Endothelial cell (in vitro differentiated cells): ENCODE data around the gene ATG101. TPM values are rescaled to one million over a fixed set of nuclear protein-coding genes. Genes with fewer than 3 reads are reported as not detected.
"Not testable (repeated sequence)": the region's sequence is repeated elsewhere in the genome, so short reads cannot be mapped to it uniquely, and the experiment has no call there.

Source experiments
- DNase-seq: peaks from one replicate; pipeline ENCODE4 v3.0.0; 2021; ENCODE audit warnings: low spot score
- H3K27ac Mint-ChIP-seq: one replicate; pipeline ENCODE4 v1.8.0; 2021; ENCODE audit warnings: mixed read lengths, inconsistent platforms; ENCODE audit not compliant: unreplicated experiment
- H3K27me3 Mint-ChIP-seq: one replicate; pipeline ENCODE4 v1.8.0; 2021; ENCODE audit warnings: mild to moderate bottlenecking, moderate library complexity, mixed read lengths, inconsistent platforms; ENCODE audit not compliant: unreplicated experiment
- H3K36me3 Mint-ChIP-seq: one replicate; pipeline ENCODE4 v1.8.0; 2021; ENCODE audit warnings: mild to moderate bottlenecking, low read depth, mixed read lengths, inconsistent platforms; ENCODE audit not compliant: unreplicated experiment
- H3K4me1 Mint-ChIP-seq: one replicate; pipeline ENCODE4 v1.8.0; 2021; ENCODE audit warnings: mild to moderate bottlenecking, mixed read lengths, inconsistent platforms; ENCODE audit not compliant: unreplicated experiment
- H3K4me3 Mint-ChIP-seq: one replicate; pipeline ENCODE4 v1.8.0; 2021; ENCODE audit warnings: mild to moderate bottlenecking, mixed read lengths, inconsistent platforms; ENCODE audit not compliant: unreplicated experiment
- H3K9me3 Mint-ChIP-seq: one replicate; pipeline ENCODE4 v1.8.0; 2021; ENCODE audit warnings: mixed read lengths, inconsistent platforms; ENCODE audit not compliant: unreplicated experiment
- total RNA-seq: library from RNA; stranded (reverse); fragmentation: NEBNext Ultra II Directional; extraction: Animal tissue kit (Norgen Biotek cat#: 25700); gene quantifications from one replicate; pipeline ENCODE4 v1.2.1, GENCODE V29; 2021; ENCODE audit not compliant: unreplicated experiment
- TF ChIP-seq, protein P1 (sequence below): fragments of 200-600 bp; sonication (generic); IDR thresholded peaks from one replicate; pipeline ENCODE4 v1.5.0; 2021; ENCODE audit warnings: antibody characterized with exemption; ENCODE audit not compliant: unreplicated experiment

The ATG101 gene
- total RNA-seq, 1 donor from 2014 or later = 30.6 TPM

DNA sequence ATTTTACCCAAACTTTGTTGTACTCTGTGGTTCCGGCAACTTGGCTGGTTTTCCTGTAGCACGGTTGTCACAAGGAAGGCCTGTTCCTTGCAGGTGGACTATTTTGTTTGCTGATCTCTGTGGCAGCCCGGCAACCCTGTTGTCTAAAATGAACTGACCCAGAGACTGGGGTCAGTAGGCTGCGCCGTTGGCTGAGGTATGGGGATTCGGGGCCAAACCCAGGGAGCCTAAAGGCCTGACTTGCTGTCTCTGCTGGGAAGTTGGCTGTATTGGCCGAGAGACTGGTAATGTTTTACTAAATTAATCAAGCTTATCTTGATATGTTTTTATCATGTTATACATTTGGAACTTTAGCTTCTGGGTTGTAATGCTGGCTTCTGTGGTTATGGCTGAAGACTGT is 23.6 kb downstream of the ATG101 start:
- Mint-ChIP-seq H3K4me3 (no peak overlapping the region), H3K9me3 (no peaks in the 10 kb centered on the region), H3K4me1 (no peaks in the 10 kb centered on the region), H3K27ac (no peak overlapping the region), H3K27me3 (peaks cover 5% of the 10 kb centered on the region), H3K36me3 (no peaks in the 10 kb centered on the region)
- DNase-seq = no peak
- TF ChIP-seq, protein P1, sequence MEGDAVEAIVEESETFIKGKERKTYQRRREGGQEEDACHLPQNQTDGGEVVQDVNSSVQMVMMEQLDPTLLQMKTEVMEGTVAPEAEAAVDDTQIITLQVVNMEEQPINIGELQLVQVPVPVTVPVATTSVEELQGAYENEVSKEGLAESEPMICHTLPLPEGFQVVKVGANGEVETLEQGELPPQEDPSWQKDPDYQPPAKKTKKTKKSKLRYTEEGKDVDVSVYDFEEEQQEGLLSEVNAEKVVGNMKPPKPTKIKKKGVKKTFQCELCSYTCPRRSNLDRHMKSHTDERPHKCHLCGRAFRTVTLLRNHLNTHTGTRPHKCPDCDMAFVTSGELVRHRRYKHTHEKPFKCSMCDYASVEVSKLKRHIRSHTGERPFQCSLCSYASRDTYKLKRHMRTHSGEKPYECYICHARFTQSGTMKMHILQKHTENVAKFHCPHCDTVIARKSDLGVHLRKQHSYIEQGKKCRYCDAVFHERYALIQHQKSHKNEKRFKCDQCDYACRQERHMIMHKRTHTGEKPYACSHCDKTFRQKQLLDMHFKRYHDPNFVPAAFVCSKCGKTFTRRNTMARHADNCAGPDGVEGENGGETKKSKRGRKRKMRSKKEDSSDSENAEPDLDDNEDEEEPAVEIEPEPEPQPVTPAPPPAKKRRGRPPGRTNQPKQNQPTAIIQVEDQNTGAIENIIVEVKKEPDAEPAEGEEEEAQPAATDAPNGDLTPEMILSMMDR = no peak

DNA sequence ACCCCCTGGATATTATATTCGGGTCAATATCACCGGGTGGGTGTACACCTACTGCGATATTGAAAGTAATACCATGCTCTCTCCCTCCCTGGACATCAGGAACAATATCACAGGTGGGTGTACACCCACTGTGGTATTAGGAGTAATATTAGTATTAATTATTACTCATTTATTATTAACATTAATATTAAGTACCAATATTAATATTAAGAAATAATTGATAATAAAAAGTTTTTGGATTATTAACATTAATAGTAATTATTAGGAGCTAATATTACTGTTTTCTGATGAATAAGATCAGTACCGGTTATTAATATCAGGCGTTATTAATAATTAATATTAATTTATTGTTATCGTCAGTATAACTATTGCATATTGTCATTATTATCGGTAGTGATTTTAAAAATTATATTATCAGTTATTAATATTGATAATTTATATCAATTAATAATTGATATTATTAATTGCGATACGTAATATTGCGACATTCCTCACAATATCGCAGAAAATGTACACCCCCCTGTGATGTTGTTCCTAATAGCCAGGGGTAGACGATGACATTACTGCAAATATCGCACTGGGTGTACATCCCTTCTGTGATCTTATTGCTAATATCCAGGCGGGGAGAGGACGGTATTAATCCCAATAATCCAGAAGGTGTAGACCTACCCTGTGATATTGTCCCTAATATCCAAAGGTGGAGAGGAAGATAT is 26.7 kb downstream of the ATG101 start:
- no peak for DNase-seq
- H3K27ac Mint-ChIP-seq = no peak overlapping the region
- H3K27me3 Mint-ChIP-seq = no peaks in the 10 kb centered on the region
- H3K9me3 Mint-ChIP-seq = no peaks in the 10 kb centered on the region
- no peaks in the 10 kb centered on the region for H3K4me1 Mint-ChIP-seq
- no peaks in the 10 kb centered on the region for H3K36me3 Mint-ChIP-seq
- H3K4me3 Mint-ChIP-seq = no peak overlapping the region
- TF ChIP-seq, protein P1 = no peak

DNA sequence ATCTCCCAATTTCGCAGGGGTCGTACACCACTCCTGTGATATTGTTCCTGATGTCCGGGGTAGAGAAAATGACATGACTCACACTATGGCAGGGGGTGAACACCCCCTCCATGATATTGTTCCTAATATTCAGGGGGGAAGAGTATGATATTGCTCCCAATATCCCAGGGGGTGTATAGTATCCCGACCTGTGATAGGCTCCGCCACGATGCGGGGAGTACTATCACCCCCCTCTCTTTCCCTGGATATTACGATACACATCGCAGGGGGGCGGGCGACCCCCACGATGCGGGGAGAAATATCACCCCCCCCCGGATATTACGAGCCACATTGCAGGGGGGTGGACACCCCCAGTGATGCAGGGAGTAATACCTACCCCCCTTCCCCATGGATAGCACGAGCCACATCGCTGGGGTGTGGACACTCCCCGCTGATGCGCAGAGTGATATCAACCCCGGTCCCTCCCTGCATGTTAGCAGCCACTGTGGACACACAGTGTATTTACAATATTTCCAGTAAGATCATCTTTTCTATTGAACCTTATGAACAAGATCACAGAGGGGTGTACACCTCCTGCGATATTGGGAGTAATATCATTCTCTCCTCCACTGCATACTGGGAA is 27.4 kb downstream of the ATG101 start:
- H3K9me3 Mint-ChIP-seq = no peaks in the 10 kb centered on the region

DNA sequence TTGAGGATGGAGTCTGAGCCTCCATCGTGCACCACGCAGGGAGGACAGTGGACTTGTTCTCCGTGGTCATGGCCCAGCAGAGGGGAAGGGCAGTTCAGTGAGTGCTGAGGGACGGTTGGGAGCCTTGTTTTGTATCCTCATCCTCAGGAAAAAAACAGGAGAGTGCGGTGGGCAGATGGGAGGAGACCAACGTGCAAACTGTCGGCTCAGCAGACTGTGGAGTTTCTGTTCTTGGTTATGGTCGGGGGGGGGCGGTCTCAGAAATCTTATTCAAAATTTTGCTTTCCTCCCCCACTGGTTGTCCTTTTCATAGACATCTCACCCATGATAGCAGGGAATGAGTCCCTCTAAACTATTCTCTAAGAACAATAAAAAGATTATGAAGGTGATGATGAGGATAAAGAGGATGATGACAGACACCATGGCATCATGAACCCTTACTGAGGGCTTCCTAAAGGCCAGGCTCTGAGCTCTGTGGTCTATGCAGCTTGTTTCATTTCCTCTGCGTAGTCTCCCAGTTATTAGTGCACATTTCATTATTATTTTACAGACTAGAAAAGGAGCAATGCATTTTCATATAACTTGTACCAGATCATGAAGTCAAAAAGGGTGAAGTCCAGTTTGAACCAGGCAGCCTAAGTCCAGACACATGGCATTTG is 34.8 kb downstream of the ATG101 start:
- not testable (repeated sequence) for H3K27ac Mint-ChIP-seq, H3K27me3 Mint-ChIP-seq, H3K9me3 Mint-ChIP-seq

More for the DNA sequence above, 27.4 kb downstream of the ATG101 start:
- TF ChIP-seq, protein P1 = no peak
- Mint-ChIP-seq H3K4me1 (no peaks in the 10 kb centered on the region), H3K4me3 (no peak overlapping the region), H3K27ac (no peak overlapping the region), H3K36me3 (no peaks in the 10 kb centered on the region), H3K27me3 (no peaks in the 10 kb centered on the region)
- no peak for DNase-seq

DNA sequence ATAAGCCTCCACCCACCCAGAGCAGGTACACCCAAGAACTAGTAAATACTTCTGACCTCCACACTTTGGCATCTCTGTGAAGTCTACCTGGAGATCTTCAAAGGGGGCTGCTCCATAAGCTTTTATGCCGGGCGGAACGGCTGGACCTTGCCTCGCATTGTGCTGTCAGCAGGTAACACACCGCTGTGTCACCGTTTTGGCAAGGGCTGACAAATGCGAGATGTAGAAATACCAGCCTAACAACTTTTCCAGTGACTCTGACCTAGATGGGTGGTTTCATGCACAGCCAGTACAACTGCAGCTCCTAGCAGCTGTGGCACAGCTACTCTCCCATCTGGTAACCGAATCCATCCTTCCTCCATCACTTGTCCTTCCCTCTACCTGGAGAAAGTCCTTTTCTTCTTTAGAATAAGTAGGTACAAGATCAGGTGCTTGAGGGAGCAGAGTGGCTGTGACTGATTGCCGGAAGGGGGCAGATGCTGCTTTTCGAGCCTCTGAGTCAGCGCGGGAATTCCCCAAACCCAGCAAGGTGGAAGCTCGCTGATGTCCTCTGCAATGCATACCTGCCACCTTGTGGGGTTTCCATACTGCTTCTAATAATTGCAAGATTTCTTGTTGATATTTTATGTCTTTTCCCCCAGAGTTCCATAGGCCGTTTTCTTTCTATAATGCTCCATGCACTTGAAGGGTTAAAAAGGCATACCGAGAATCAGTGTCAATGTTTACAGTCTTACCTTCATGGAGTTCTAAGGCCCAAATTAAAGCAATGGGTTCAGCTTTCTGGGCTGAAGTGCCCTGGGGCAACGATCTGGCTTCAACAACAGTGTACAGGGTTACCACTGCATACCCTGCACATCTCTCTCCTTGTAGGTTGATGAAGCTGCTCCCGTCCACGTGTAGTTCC is 46.7 kb downstream of the ATG101 start:
- not testable (repeated sequence) for H3K36me3 Mint-ChIP-seq, H3K27me3 Mint-ChIP-seq, H3K4me1 Mint-ChIP-seq, H3K27ac Mint-ChIP-seq, DNase-seq, H3K9me3 Mint-ChIP-seq, H3K4me3 Mint-ChIP-seq

More for the DNA sequence above, 34.8 kb downstream of the ATG101 start:
- not testable (repeated sequence) for H3K4me3 Mint-ChIP-seq, H3K4me1 Mint-ChIP-seq, DNase-seq, H3K36me3 Mint-ChIP-seq

DNA sequence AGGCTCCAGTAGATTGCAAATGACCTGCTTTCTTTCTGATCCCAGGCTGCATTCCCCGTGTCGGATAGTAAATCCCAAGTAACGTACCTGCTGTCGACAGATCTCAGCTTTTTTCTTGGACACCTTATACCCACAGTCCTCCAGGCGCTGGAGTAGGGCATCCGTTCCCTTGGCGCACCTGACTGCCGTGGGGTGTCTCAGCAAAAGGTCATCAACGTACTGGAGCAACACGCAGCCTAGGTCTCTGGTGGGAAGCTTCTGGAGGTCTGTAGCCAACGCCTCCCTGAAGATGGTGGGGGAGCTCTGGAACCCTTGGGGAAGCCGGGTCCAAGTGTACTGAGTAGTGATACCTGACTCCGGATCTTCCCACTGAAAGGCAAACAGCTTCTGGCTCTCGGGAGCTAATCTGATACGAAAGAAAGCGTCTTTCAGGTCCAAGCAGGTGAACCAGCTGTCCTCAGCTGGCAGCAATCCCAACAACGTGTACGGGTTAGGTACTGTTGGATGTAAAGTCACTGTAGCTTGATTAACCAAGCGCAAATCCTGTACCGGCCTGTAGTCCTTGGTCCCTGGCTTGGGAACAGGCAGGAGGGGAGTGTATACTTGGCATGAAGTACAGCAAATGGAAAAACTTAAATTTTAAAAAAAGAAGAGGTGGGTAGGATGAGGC is 48.2 kb downstream of the ATG101 start:
- H3K27me3 Mint-ChIP-seq, H3K9me3 Mint-ChIP-seq: not testable (repeated sequence)

More for the DNA sequence above, 48.2 kb downstream of the ATG101 start:
- DNase-seq, H3K27ac Mint-ChIP-seq, H3K4me3 Mint-ChIP-seq, H3K36me3 Mint-ChIP-seq: not testable (repeated sequence)
- H3K4me1 Mint-ChIP-seq = peaks cover 13% of the 10 kb centered on the region
